H9 (cell line): ENCODE results near the gene USP12. TPM values are rescaled to one million over a fixed set of nuclear protein-coding genes. Genes with fewer than 3 reads are reported as not detected.

Experiments used
- DNase-seq: peaks from one replicate; pipeline ENCODE4 v3.0.0-alpha.2; 2017
- H2AFZ ChIP-seq: one replicate; pipeline ENCODE4 v1.6.1; 2013; ENCODE audit warnings: mild to moderate bottlenecking, low read length, control low read depth, moderate library complexity
- H2AK5ac ChIP-seq: 2 replicates; pipeline ENCODE4 v1.6.1; 2013; ENCODE audit warnings: low read length, control low read depth, mixed read lengths; ENCODE audit not compliant: insufficient read length
- H2BK120ac ChIP-seq: one replicate; pipeline ENCODE4 v1.6.1; 2013; ENCODE audit warnings: low read depth, mild to moderate bottlenecking, low read length, control low read depth, inconsistent platforms; ENCODE audit not compliant: poor library complexity, severe bottlenecking
- H2BK12ac ChIP-seq: 2 replicates; pipeline ENCODE4 v1.6.1; 2013; ENCODE audit warnings: low read length, control low read depth, mixed read lengths, low read depth; ENCODE audit not compliant: insufficient read length
- H2BK15ac ChIP-seq: 2 replicates; pipeline ENCODE4 v1.6.1; 2013; ENCODE audit warnings: low read depth, low read length, control low read depth
- H2BK20ac ChIP-seq: one replicate; pipeline ENCODE4 v1.6.1; 2013; ENCODE audit warnings: low read depth, mild to moderate bottlenecking, low read length, control low read depth, inconsistent platforms; ENCODE audit not compliant: poor library complexity, severe bottlenecking
- H2BK5ac ChIP-seq: 2 replicates; pipeline ENCODE4 v1.6.1; 2013; ENCODE audit warnings: low read length, control low read depth, mixed read lengths; ENCODE audit not compliant: insufficient read length
- H3K14ac ChIP-seq: 2 replicates; pipeline ENCODE4 v1.6.1; 2013; ENCODE audit warnings: low read length, control low read depth; ENCODE audit not compliant: insufficient read depth
- H3K18ac ChIP-seq: 2 replicates; pipeline ENCODE4 v1.6.1; 2013; ENCODE audit warnings: low read depth, mild to moderate bottlenecking, mixed read lengths, low read length, control low read depth; ENCODE audit not compliant: insufficient read length
- H3K23ac ChIP-seq: 2 replicates; pipeline ENCODE4 v1.6.1; 2013; ENCODE audit warnings: low read length, control low read depth, mixed read lengths, low read depth; ENCODE audit not compliant: insufficient read length
- H3K23me2 ChIP-seq: 2 replicates; pipeline ENCODE4 v1.6.1; 2013; ENCODE audit warnings: low read depth, mild to moderate bottlenecking, mixed read lengths, low read length, control low read depth; ENCODE audit not compliant: insufficient read length, poor library complexity, severe bottlenecking
- H3K27ac ChIP-seq: 2 replicates; pipeline ENCODE4 v1.5.1; 2013; ENCODE audit warnings: low read length, control low read depth, mixed read lengths, low read depth; ENCODE audit not compliant: insufficient read length
- H3K27me3 ChIP-seq: 2 replicates; pipeline ENCODE4 v1.6.1; 2013; ENCODE audit warnings: low read length, control low read depth, inconsistent platforms; ENCODE audit not compliant: insufficient read depth
- H3K4ac ChIP-seq: 2 replicates; pipeline ENCODE4 v1.6.1; 2013; ENCODE audit warnings: low read depth, mild to moderate bottlenecking, control low read depth, inconsistent platforms, low read length, moderate library complexity
- H3K4me1 ChIP-seq: 2 replicates; pipeline ENCODE4 v1.6.1; 2013; ENCODE audit warnings: low read length, control low read depth, inconsistent platforms; ENCODE audit not compliant: insufficient read depth
- H3K4me2 ChIP-seq: 2 replicates; pipeline ENCODE4 v1.6.1; 2013; ENCODE audit warnings: low read length, control low read depth, mixed read lengths; ENCODE audit not compliant: insufficient read length, insufficient read depth
- H3K56ac ChIP-seq: 2 replicates; pipeline ENCODE4 v1.6.1; 2013; ENCODE audit warnings: low read depth, mild to moderate bottlenecking, mixed read lengths, low read length, control low read depth; ENCODE audit not compliant: insufficient read length
- H3K79me1 ChIP-seq: 2 replicates; pipeline ENCODE4 v1.6.1; 2013; ENCODE audit warnings: low read depth, mild to moderate bottlenecking, moderate library complexity, low read length, control low read depth, inconsistent platforms; ENCODE audit not compliant: insufficient read depth, poor library complexity, severe bottlenecking
- H3K79me2 ChIP-seq: 2 replicates; pipeline ENCODE4 v1.6.1; 2013; ENCODE audit warnings: low read length, control low read depth, inconsistent platforms; ENCODE audit not compliant: insufficient read depth
- H3K9ac ChIP-seq: 2 replicates; pipeline ENCODE4 v1.6.1; 2013; ENCODE audit warnings: low read length, control low read depth, mixed read lengths; ENCODE audit not compliant: insufficient read length; ENCODE audit errors: extremely low read depth
- H3K9me3 ChIP-seq: one replicate; pipeline ENCODE4 v1.6.1; 2013; ENCODE audit warnings: low read depth, low read length, inconsistent platforms; ENCODE audit not compliant: control insufficient read depth
- H3T11ph ChIP-seq: one replicate; pipeline ENCODE4 v1.6.1; 2013; ENCODE audit warnings: mild to moderate bottlenecking, low read length, control low read depth, inconsistent platforms
- H4K20me1 ChIP-seq: one replicate; pipeline ENCODE4 v1.6.1; 2013; ENCODE audit not compliant: control insufficient read depth, insufficient read length, insufficient read depth
- H4K5ac ChIP-seq: 2 replicates; pipeline ENCODE4 v1.6.1; 2013; ENCODE audit warnings: low read depth, mild to moderate bottlenecking, mixed read lengths, low read length, control low read depth; ENCODE audit not compliant: insufficient read length
- H4K8ac ChIP-seq: replicated peaks from 2 replicates; pipeline ENCODE4 v1.6.1; 2013; ENCODE audit warnings: low read length, control low read depth, mixed read lengths, low read depth; ENCODE audit not compliant: insufficient read length
- H4K91ac ChIP-seq: 2 replicates; pipeline ENCODE4 v1.6.1; 2013; ENCODE audit warnings: low read depth, mild to moderate bottlenecking, moderate library complexity, mixed read lengths, low read length, control low read depth; ENCODE audit not compliant: insufficient read length
- H3K27ac Mint-ChIP-seq, 3 experiments: 2 replicates in 2 of 3; 3 replicates in 1 of 3; pipeline ENCODE4 v1.8.0; 2020 to 2021; ENCODE audit warnings: mixed read lengths in 3 of 3, mild to moderate bottlenecking in 1 of 3, moderate library complexity in 1 of 3
- H3K27me3 Mint-ChIP-seq: 2 replicates; pipeline ENCODE4 v1.8.0; 2021; ENCODE audit warnings: low read depth, mild to moderate bottlenecking, moderate library complexity, mixed read lengths
- H3K36me3 Mint-ChIP-seq, 3 experiments: 2 replicates in 2 of 3; 3 replicates in 1 of 3; pipeline ENCODE4 v1.8.0; 2020 to 2021; ENCODE audit warnings: low read depth in 3 of 3, mixed read lengths in 3 of 3; ENCODE audit not compliant: insufficient read depth in 1 of 3
- H3K4me1 Mint-ChIP-seq, 2 experiments: 2 replicates each; pipeline ENCODE4 v1.8.0; 2020; ENCODE audit warnings: mixed read lengths in 2 of 2
- H3K4me3 Mint-ChIP-seq, 2 experiments: 2 replicates in 1 of 2; 3 replicates in 1 of 2; pipeline ENCODE4 v1.8.0; 2020 to 2021; ENCODE audit warnings: mild to moderate bottlenecking in 2 of 2, mixed read lengths in 2 of 2, moderate library complexity in 1 of 2
- H3K9me3 Mint-ChIP-seq, 2 experiments: 2 replicates in 1 of 2; 3 replicates in 1 of 2; pipeline ENCODE4 v1.8.0; 2020; ENCODE audit warnings: mild to moderate bottlenecking in 2 of 2, mixed read lengths in 2 of 2, moderate library complexity in 1 of 2
- WGBS: extraction: QIAGEN DNeasy Blood & Tissue Kit; methylation state at CpG from one replicate; pipeline ENCODE4 v1.1.7; 2013; ENCODE audit warnings: missing lambda C conversion rate, low lambda C conversion rate, mixed read lengths; ENCODE audit not compliant: insufficient read length; ENCODE audit errors: extremely low coverage; 5-methylcytosine and 5-hydroxymethylcytosine counted together
- total RNA-seq: library from RNA; stranded (reverse); gene quantifications from 2 replicates; pipeline ENCODE4 v1.2.1, GENCODE V29; 2021
- TF ChIP-seq, protein P1 (sequence below): fragments of 200-600 bp; sonication (generic); conservative IDR thresholded peaks from 3 replicates; pipeline ENCODE4 v1.8.0; 2021; ENCODE audit warnings: antibody characterized with exemption, mild to moderate bottlenecking

The USP12 gene
- total RNA-seq, 1 experiment from 2014 or later, result 24.8 TPM

DNA sequence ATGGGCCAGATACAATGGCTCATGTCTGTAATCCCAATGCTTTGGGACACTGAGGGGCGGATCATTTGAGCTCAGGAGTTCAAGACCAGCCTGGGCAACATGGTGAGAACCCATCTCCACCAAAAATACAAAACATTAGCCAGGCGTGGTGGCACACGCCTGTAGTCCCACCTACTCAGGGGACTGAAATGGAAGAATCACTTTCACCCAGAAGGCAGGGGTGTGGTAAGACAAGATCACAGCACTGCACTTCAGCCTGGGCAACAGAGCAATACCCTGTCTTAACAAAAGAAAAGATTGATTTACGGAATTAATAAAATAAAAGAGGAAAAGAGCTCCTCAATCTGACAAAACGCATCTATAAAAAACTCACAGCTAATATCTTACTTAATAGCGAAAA lies 22.7 kb downstream of the USP12 start:
- H3K23me2 ChIP-seq, result no peaks in the 10 kb centered on the region
- no peak overlapping the region for H3K27ac ChIP-seq
- H3K27ac Mint-ChIP-seq, result peak overlapping the region in 1 of 3 experiments; percentile 12; a peak in 1 of 7 replicates
- H3K79me2 ChIP-seq, result peaks cover 37% of the 10 kb centered on the region; the same call in 1 of the 2 replicates
- H2AFZ ChIP-seq, result no peak overlapping the region
- H2BK20ac ChIP-seq, result no peak overlapping the region
- H3K56ac ChIP-seq, result no peak overlapping the region
- H3K4me1 ChIP-seq, result no peaks in the 10 kb centered on the region; the same call in 1 of the 2 replicates
- no CpG with 5 or more reads among the region's 6 CpGs for WGBS
- no peak overlapping the region for H3K18ac ChIP-seq
- H3K9ac ChIP-seq, result no peak overlapping the region
- H3K27me3 ChIP-seq, result no peaks in the 10 kb centered on the region
- H3K23ac ChIP-seq, result no peak overlapping the region
- H3K4me3 Mint-ChIP-seq, result no peak overlapping the region
- H3T11ph ChIP-seq, result no peak overlapping the region
- no peak overlapping the region for H4K5ac ChIP-seq
- no peaks in the 10 kb centered on the region; a peak in 1 of 5 replicates for H3K9me3 Mint-ChIP-seq
- no peak overlapping the region for H2BK15ac ChIP-seq
- no peaks in the 10 kb centered on the region for H4K20me1 ChIP-seq
- H3K79me1 ChIP-seq, result peaks cover 10% of the 10 kb centered on the region
- no peak overlapping the region for H4K8ac ChIP-seq
- no peak overlapping the region for H3K14ac ChIP-seq
- DNase-seq, result no peak
- H2BK5ac ChIP-seq, result no peak overlapping the region
- H4K91ac ChIP-seq, result no peak overlapping the region
- TF ChIP-seq, protein P1, sequence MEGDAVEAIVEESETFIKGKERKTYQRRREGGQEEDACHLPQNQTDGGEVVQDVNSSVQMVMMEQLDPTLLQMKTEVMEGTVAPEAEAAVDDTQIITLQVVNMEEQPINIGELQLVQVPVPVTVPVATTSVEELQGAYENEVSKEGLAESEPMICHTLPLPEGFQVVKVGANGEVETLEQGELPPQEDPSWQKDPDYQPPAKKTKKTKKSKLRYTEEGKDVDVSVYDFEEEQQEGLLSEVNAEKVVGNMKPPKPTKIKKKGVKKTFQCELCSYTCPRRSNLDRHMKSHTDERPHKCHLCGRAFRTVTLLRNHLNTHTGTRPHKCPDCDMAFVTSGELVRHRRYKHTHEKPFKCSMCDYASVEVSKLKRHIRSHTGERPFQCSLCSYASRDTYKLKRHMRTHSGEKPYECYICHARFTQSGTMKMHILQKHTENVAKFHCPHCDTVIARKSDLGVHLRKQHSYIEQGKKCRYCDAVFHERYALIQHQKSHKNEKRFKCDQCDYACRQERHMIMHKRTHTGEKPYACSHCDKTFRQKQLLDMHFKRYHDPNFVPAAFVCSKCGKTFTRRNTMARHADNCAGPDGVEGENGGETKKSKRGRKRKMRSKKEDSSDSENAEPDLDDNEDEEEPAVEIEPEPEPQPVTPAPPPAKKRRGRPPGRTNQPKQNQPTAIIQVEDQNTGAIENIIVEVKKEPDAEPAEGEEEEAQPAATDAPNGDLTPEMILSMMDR, result no peak
- H3K4ac ChIP-seq, result no peak overlapping the region
- H2BK120ac ChIP-seq, result no peak overlapping the region
- H3K4me1 Mint-ChIP-seq, result peaks cover 11 to 15% of the 10 kb centered on the region in 2 experiments
- peaks cover 5 to 15% (median 5%) of the 10 kb centered on the region in 3 experiments for H3K36me3 Mint-ChIP-seq
- H2BK12ac ChIP-seq, result no peak overlapping the region
- no peak overlapping the region for H3K4me2 ChIP-seq
- H2AK5ac ChIP-seq, result no peak overlapping the region
- no peaks in the 10 kb centered on the region for H3K27me3 Mint-ChIP-seq
- H3K9me3 ChIP-seq, result no peaks in the 10 kb centered on the region
